HG02852 (cell line): ENCODE data around the gene ZC3H18.
"Not testable (repeated sequence)": the region's sequence is repeated elsewhere in the genome, so short reads cannot be mapped to it uniquely, and the experiment has no call there.

Source experiments
- ATAC-seq: cut with Tn5 transposase; IDR thresholded peaks from one replicate; pipeline ENCODE4 v1.9.1; 2021; ENCODE audit warnings: mild to moderate bottlenecking, moderate library complexity; ENCODE audit not compliant: unreplicated experiment

The ZC3H18 gene

GRCh38 chr16:88600539-88600896 lies 30.3 kb downstream of the ZC3H18 start:
- ATAC-seq, result no peak

GRCh38 chr16:88601313-88602036 lies 31.3 kb downstream of the ZC3H18 start:
- no peak for ATAC-seq

- no peak for ATAC-seq
These were observed 31.9 kb downstream of the ZC3H18 start for GRCh38 chr16:88602091-88602490.

- ATAC-seq, result no peak
These were observed 35.3 kb downstream of the ZC3H18 start for GRCh38 chr16:88605186-88606147.

GRCh38 chr16:88606148-88606757 lies 36.0 kb downstream of the ZC3H18 start:
- no peak for ATAC-seq

- ATAC-seq, result no peak
These were observed 37.9 kb downstream of the ZC3H18 start for GRCh38 chr16:88608076-88608475.

- ATAC-seq, result not testable (repeated sequence)
These were observed 39.2 kb downstream of the ZC3H18 start for GRCh38 chr16:88609426-88609825.

GRCh38 chr16:88610080-88610479 lies 39.9 kb downstream of the ZC3H18 start:
- ATAC-seq, result no peak

- ATAC-seq, result no peak
These were observed 41.0 kb downstream of the ZC3H18 start for GRCh38 chr16:88610909-88611812.

- no peak for ATAC-seq
These were observed 43.1 kb downstream of the ZC3H18 start for GRCh38 chr16:88613293-88613692.

- ATAC-seq, result no peak
These were observed 44.0 kb downstream of the ZC3H18 start for GRCh38 chr16:88613911-88614817.

GRCh38 chr16:88614818-88615580 lies 44.8 kb downstream of the ZC3H18 start:
- no peak for ATAC-seq

- no peak for ATAC-seq
These were observed 46.1 kb downstream of the ZC3H18 start for GRCh38 chr16:88616320-88616719.

- no peak for ATAC-seq
These were observed 46.5 kb downstream of the ZC3H18 start for GRCh38 chr16:88616736-88617135.

GRCh38 chr16:88617268-88618031 lies 47.2 kb downstream of the ZC3H18 start:
- no peak for ATAC-seq

- ATAC-seq, result no peak
These were observed 48.2 kb downstream of the ZC3H18 start for GRCh38 chr16:88618182-88618955.

- ATAC-seq, result no peak
These were observed 48.9 kb downstream of the ZC3H18 start for GRCh38 chr16:88618956-88619667.
